Transverse colon (tissue), 4 donors: Measurements from ENCODE around the gene OGFR.

ENCODE experiments used
- EP300 ChIP-seq: sonication (generic); formaldehyde crosslinking; IDR thresholded peaks from one replicate; pipeline ENCODE4 v1.6.1; 2017; ENCODE audit warnings: antibody characterized with exemption, low read depth
- POLR2A ChIP-seq: fragments of 450-650 bp; IDR thresholded peaks from one replicate; pipeline ENCODE4 v1.6.1; 2016; ENCODE audit warnings: antibody characterized with exemption, mild to moderate bottlenecking, moderate library complexity
- POLR2AphosphoS5 ChIP-seq, 3 donors: sonication (generic); formaldehyde crosslinking; IDR thresholded peaks; one replicate each; pipeline ENCODE4 v1.6.1; 2016; ENCODE audit warnings: antibody characterized with exemption in 3 of 3
- TF ChIP-seq, protein P1 (sequence below), 5 experiments: fragments of 200-600 bp in 3 of 5; fragments of 450-650 bp in 2 of 5; sonication (generic) in 3 of 5; IDR thresholded peaks; 1 replicate in 2 of 5; 2 replicates in 3 of 5; pipeline ENCODE4 v1.5.1; 2016 to 2017; ENCODE audit warnings: antibody characterized with exemption in 5 of 5, inconsistent platforms in 3 of 5, mild to moderate bottlenecking in 2 of 5, moderate library complexity in 1 of 5

DNA sequence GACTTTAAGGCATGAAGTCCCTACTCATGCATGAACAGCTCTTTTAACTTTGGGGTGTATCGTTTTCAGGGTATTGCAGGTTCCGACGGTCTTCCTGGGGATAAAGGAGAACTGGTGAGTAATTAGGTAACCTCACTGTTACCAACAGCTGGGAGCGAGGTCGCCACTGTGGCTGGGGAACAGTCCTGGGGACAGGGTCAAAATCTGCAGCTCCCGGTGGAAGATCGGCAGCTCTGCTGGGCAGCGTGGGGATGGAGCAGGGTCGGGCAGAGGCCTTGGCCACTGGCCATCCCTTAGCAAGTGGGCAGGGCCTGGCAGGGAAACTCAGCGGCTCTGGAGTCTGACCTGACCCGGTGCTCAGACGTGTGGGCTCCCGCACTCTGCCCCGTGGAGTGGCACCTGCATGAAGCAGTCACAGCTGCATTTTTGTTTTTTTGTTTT is 28.3 kb downstream of the OGFR start:
- TF ChIP-seq, protein P1, sequence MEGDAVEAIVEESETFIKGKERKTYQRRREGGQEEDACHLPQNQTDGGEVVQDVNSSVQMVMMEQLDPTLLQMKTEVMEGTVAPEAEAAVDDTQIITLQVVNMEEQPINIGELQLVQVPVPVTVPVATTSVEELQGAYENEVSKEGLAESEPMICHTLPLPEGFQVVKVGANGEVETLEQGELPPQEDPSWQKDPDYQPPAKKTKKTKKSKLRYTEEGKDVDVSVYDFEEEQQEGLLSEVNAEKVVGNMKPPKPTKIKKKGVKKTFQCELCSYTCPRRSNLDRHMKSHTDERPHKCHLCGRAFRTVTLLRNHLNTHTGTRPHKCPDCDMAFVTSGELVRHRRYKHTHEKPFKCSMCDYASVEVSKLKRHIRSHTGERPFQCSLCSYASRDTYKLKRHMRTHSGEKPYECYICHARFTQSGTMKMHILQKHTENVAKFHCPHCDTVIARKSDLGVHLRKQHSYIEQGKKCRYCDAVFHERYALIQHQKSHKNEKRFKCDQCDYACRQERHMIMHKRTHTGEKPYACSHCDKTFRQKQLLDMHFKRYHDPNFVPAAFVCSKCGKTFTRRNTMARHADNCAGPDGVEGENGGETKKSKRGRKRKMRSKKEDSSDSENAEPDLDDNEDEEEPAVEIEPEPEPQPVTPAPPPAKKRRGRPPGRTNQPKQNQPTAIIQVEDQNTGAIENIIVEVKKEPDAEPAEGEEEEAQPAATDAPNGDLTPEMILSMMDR (IDR thresholded peaks at IDR 0.05) = no peak
- no peak for TF ChIP-seq EP300
- TF ChIP-seq POLR2A = no peak
- no peak for TF ChIP-seq POLR2AphosphoS5 (IDR thresholded peaks at IDR 0.05)
